NCI-H526 (cell line): ENCODE results near the gene RIN3.
"Not testable (repeated sequence)": the region's sequence is repeated elsewhere in the genome, so short reads cannot be mapped to it uniquely, and the experiment has no call there.

Source experiments
- DNase-seq, 2 experiments: peaks; one replicate each; lab custom pipeline; 2025; lab: John Stamatoyannopoulos, UW

RIN3 gene

DNA sequence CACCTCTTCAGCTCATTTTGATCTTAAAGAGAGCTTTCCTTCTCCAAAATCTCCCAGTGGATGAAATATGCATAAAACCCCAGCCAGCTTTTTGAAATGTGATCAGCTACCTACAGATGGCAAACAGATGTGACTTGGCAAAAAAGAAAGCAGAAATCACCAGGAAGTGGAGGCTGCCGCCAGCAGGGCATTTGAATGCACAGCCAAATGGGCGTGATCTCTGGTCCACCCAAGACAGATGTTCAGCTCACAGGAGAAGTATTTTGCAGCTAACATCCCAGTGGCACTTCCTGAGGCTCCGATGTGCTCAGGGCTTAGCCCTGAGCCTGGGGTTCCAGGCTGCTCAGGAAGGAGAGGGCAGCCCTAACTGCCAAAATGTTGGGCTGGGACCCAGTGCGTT is 156.6 kb downstream of the RIN3 start:
- no peak for DNase-seq

DNA sequence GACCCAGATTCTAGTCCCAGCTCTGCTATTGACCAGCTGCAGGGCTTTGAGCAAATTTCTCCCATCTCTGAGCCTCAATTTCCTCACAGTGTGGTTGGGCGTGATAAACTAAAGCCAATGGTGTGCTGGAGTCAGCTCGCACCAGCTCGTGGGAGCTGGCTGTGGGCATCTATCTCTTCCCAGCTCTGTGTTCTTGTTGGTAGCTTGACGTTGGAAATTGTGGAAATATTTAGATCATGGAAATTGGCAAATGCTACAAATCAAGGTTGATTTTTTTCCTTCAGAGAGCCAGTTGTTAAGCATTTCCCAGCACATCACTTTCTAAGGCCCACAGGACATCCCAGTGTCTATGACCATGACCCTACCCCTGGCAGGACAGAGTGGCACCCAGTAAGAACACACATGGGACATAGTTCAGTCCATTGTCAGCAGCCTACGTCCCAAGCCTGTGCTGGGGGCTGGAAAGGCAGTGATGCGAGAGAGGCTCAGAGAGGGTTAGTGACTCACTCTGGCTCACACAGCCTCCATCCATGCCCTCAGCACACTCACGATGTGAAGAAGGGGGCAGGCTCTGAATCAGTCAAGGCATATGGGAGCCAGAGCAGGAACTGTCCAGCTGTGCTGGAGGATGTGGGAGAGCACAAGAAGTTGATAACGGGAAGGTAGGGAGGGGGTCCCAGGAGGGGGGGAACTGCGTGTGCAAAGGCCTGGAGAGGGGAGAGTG is 157.2 kb downstream of the RIN3 start:
- DNase-seq = no peak

DNA sequence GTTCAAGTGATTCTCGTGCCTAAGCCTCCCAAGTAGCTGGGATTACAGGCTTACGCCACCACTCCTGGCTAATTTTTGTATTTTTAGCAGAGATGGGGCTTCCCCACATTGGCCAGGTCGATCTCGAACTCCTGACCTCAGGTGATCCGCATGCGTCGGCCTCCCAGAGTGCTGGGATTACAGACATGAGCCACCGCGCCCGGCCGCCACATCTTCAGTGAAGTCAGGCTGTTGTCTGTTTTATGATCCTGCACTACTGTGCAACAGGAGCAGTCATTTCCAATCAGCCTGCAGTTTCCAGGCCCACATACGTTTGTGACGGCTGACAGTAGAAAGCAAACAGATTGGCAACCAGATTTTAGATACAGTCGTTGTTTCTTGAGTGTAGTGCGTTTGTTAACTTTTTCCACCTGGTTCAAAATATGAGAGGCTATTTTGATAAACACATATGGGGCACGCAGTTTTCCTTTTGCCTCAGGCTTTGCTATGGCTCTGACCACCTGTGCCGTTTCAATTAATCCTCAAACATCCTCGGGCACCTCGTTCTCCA is 160.1 kb downstream of the RIN3 start:
- no peak for DNase-seq

DNA sequence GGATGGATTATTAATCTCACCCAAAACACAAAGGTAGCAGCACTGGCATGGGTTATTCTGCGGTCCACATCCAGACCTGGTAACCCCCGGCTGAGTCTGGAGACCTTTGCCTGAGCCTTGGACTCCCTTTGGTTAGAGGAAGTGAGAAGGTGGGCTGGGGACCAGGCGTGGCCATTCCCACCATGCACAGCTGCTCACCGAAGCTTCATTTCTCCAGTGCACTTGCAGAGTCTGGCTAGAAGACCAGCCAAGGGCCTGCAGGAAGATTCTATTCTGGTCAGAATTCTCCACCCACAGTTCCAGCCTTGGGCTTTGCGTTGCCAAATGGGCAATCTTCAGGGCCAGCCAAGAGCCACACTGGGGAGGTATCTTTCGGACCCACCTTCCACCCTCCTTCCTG is 161.8 kb downstream of the RIN3 start:
- DNase-seq = no peak

DNA sequence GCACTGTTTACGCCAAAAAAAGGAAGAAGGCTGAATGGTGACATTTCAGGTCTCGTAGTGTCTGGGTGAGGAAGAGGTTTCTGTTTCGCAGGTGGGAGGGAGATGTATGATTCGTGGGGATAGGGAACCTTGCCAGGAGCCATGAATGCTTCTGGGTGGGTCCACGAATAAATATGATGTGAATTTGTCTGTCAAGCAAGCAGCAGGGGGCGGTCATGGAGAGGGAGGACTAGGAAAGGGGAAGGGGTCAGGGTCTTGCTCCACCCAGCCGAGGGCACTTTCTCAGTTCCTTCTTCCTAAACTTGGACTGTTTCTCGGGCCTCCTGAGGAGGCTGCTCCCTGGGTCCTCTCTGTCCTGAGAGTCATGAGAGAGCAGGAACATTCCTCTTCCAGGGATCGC is 162.4 kb downstream of the RIN3 start:
- no peak for DNase-seq

DNA sequence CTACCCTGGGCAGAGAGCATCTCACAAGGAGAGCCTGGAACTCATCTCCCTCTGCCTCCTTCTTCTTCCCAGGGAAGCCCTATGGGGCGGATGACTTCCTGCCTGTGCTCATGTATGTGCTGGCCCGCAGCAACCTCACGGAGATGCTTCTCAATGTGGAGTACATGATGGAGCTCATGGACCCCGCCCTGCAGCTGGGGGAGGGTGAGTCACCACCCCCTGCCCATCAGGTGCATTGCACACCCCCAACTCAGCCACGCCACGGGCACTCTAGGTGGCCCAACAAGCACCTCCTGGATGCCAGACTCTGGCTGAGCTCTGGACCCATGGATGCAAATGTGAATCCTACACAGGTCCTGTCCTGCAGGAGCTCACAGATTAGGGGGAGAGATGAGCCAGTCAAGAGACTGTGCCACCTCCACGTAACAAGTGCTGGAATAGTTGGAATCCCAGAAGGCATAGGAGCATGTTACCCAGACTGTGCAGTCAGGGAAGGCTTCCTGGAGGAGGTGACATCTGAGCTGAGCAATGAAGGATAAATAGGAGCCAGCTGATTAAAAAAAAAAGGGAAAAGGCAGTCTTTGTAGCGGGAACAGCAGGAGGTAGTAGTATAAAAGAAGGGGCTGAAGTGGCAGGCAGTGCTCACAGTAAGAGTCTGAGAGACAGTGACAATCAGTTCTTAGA is 163.0 kb downstream of the RIN3 start:
- no peak for DNase-seq

DNA sequence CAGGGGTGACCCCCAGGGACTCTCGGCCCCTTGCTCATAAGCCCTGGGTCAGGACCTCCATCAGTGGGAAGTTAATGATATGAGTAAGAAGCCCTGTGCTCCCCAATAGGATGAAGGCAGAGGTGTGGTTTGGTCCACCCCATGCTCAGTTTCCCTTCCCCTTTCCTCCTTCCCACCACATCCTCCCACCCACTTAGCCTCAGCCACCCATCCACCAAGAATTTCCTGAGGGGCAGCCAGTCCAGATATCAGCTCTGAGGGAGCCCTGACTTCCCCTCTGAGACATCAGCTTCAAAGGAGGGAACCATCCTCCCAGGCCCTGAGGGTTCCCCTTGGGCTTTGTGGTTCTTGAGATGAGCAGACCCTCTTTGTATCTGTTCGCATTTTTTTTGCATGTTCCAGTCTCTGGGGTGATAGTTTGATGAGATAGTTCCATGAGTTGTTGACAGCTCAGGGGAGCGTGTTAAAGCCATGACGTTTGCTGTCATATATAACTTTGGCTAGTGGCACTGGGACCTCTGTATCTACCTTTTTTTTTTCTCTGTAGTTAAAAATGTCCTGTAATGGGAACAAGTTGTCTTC is 163.6 kb downstream of the RIN3 start:
- no peak for DNase-seq

DNA sequence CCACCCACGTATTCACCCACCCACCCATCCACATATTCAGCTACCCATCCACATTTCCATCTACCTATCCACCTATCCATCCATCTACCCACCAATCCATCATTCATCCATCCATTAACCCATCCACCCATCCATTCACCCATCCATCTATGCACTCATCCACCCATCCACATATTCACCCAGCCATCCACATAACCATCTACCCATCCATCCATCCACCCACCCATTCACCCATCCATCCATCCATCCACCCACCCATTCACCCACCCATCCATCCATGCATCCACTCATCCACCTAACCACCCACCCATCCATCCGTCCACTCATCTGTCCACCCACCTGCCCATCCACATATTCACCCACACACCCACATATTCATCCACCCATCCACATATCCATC is 164.4 kb downstream of the RIN3 start:
- DNase-seq = no peak

DNA sequence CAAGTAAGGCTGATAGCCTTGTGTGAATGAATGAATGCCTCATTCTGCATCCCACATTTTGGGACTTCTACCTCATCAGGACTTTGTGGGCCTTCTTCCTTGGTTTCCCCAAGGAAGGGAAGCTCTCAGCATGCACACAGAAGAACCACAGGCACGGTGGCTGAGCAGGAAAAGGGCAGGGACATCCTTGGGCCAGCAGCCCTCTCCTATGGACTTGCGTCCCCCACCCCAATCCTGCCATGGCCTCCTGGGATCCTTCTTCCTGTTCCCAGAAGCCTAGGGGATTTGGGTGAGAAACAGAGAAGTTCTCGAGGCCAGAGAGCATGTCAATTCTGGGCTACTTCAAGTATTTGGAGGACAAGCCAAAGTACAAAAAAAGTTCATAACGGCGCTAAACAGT is 165.2 kb downstream of the RIN3 start:
- no peak for DNase-seq

DNA sequence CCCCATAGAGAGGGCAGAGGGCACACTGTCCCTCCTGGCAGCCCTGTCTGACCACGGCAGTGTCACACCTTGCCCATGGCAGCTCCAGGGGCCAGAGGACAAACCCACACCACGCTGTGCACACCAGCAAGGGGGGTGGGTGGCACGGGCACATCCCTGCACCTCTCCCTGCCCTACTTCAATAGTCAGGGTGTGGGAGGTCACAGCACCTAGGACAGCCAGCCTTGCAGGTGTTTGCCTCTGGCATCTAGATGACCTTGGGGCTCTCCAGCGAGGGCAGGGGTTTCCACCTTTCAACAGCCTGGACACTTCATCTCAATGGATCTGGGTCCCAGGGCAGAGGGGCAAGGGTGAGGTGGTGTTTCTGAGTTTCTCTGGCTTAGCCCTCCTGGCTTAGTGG is 165.7 kb downstream of the RIN3 start:
- DNase-seq = no peak

DNA sequence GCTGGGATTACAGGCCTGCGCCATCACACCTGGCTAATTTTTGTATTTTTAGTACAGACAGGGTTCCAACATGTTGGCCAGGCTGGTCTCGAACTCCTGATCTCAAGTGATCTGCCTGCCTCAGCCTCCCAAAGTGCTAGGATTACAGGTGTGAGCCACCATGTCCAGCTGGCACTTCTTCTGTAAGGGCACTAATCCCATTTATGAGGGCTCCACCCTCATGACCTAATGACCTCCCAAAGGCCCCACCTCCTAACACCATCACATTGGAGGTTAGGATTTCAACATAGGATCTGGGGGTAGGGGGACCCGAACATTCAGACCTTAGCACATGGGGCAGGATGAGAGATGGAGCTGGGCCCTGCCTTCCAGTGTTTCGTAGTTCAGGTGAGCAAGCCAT is 166.7 kb downstream of the RIN3 start:
- DNase-seq = not testable (repeated sequence)

DNA sequence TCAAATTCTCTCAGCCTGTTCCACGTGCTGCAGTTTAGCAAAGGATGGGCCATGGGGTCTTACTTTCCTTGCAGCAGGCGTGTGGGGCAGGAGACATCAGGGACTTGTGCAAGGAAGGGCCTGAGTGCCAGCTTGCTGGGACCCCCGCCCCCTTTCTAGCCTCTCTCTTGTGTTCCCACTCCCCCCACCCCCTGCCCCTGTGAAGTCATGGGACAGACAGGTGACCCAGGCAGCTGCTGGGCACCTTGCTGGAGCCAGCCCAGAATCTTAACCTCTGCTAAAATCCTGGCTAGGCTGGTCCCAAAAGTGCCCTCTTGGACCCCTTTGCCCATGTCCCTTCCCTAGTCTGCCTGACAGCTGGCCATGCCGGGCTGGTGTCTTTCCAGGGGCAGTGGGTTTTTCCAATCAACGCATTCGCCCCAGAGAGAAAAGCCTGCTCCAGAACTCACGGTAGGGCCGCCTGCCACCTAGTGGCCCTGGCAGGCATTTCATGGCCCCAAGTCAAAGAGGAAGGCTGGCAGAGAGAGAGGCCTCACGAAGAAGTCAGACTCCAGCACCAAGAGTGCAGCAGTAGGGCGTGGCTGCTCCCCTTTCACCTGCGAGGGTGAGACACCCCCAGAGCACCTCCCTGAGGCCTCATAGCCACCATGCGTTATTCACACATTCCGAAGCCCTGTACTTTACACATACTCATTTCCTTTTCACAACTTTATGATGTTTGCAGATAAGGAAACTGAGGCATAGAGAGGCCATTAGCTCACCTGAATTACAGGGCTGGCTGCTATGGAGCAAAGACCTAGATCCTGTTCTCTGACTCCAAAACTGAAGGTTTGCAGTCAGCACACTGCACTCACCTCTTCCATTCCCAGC is 167.4 kb downstream of the RIN3 start:
- DNase-seq = peak; percentile 54 to 82

DNA sequence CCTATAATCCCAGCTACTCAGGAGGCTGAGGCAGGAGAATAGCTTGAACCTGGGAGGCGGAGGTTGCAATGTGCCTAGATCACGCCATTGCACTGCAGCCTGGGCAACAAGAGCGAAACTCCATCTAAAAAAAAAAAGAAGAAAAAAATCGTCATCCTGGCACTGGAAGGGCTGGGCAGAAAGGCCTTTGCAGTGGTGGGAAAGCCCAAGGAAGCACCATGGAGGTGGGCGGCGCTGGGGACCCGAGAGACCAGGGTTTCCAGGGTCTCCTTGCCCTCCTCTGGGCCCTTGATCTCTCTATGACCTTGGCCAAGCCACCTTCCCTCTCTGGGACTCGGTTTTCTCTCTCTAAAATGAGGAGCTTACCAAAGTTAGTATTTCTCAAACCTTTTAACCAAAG is 169.5 kb downstream of the RIN3 start:
- no peak for DNase-seq

DNA sequence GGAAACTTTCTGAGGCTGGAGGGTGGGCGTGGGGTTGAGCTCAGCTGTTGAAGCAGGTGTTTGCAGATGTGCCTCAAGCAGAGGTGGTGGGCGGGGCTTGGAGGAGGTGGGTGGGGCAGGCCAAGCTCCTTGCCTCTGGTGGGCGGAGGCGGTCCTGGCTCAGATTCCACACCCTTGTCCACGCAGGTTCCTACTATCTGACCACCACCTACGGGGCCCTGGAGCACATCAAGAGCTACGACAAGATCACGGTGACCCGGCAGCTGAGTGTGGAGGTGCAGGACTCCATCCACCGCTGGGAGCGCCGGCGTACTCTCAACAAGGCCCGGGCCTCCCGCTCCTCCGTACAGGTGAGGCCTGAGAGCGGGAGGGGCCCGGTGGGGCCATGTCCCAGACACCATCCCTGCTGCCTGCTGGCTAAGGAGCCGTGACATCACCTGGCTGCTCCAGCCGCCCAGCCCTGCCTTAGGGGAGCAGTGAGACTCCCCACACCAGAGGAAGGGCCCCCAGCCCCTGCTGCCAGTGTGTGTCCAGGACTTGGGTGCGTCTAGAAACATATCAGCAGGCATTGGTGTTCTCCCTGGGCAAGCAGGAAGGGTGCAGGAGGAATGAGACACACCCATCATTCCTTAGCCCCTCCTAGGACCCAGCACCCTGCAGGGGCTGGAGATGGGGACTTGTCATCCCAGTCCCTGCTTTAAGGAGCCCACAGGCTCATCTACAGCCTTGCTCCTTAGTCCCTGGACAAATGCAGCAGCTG is 171.4 kb downstream of the RIN3 start:
- DNase-seq = peak in 1 of 2 experiments; percentile 12

DNA sequence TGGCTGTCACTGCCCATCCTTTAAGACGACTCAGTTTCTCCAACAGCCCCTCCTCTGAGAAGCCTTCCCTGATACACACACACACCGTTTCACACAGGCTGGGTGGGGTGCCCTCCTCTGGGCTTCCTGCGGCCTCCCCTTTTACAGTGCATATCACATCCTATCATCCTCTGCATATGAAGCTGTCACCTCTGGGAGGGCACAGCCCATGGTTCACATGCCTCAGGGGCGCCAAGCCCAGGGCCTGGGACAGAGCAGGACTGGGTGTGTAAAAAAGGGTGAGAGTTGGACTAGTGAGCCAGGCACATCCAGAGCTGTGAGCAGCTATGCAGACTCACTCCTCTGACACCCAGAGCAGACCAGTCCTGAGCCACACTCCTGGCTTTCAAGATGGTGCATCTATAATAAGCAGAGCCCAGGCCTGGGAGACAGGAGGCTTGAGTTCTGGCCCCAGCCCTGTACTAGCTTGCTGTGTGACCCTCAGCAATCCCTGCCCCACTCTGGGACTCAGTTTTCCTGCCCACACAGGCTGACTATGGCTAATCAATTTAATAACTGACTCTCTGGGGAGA is 172.3 kb downstream of the RIN3 start:
- no peak for DNase-seq

DNA sequence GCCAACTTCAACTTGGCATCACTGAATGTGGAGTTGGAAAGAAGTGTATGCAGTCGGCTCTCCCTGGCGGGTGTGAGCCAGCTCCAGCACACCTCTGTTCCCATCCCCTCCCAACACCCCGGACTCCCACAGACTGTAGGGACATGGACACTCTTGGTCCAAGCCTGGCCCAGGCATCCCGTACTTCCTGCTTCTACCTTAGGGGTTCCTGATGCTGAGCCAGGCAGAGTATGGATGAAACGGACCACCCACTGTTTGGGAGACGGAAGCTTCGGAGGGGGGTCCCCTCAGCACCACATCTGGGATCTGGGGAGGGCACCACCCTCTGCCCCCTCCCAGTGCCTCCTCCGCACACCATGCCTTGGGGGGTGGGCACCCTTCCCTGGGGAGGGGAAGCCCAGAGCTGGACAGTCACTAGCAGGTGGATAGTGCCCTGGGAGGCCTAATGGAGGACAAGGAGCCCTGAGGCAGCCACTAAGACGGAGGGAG is 172.9 kb downstream of the RIN3 start:
- no peak for DNase-seq

DNA sequence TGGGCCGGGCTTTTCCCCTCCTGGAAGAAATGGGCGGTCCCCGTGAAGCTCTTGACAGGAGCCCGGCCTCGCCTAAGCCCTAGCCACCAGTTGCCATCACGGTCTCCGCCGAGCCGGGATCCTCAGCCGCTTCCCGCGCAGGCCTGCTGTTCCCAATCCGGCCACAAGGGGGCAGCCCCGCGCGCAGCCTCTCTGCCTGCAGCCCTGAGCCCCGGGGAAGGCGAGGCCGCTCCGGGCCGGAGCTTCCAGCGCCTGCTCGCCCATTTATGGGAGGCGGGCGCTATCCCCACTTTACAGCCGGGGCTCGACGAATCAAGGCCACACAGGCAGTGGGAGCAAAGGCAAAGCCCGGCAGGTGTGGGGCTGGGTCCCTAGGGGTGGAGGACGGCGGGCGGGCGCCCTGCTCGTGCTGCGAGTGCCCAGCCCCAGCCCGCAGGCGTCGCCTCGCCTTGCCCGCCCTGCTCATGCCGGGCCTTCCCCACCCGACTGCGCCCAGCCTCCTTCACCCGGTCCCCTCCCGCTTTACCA is 173.4 kb downstream of the RIN3 start:
- peak; percentile 30 to 85 for DNase-seq

DNA sequence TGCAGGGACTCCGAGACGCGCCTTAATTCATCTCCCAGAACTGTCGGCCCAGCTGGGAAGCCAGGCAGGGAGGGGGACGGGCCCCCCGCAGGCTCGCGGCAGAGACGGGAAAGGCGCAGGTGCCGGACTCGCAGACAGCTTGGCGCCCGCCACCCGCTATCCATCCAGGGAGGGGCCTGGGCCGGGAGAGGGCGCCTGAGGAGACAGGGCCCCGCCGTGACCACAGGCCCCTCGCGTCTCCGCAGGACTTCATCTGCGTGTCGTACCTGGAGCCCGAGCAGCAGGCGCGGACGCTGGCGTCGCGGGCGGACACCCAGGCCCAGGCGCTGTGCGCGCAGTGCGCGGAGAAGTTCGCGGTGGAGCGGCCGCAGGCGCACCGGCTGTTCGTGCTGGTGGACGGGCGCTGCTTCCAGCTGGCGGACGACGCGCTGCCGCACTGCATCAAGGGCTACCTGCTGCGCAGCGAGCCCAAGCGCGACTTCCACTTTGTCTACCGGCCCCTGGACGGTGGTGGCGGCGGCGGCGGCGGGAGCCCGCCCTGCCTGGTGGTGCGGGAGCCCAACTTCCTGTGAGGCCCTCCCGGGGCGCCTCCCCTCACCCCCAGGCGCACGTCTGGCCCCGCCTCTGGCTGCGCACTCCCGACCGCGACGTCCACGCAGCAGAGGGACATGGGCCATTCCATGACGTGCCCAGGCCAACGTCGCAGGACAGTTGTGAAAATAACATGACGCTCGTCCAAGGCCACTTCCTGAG is 174.3 kb downstream of the RIN3 start:
- peak; percentile 38 to 87 for DNase-seq

DNA sequence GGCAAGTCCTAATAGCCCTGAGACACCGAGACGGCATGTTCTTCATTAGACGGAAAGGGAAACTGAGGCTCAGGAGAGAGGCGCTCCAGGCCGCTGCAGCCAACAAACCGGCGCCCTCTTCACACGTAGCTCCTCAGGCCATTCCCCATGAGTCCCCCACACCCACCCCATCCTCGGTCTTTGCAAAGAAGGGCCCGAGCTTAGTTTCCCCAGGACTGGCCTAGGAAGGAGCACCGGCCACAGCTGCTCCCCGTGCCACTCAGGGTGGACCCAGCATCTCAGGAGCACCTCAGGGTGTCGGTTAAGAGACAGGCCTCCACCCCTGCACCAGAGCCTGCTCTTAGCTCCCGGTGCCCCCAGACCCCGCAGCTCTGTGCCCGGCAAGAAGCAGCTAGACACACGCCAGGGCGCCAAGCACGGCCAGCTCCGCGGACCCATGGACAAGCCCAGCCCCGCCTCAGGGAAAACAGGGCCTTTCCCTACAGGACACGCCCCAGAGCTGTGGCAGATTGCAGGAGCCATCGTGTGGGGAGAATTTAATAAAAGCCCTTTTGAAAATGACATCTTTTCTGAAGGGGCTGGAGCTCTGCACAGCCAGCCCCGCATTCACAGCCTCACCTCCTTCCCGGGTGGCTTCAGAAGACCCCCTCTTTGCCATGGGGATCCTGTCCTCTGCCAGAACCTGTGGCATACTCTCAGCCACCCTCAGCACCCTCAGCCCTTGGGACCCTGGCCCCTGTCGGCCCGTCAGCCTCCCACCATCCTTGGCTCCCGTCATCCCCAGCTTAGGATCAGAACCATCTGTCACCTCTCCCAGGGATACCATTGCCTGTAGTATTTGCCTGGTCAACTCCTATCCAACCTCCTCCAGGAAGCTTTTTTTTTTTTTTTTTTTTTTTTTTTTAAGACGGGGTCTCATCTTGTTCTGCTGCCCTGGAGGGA is 175.1 kb downstream of the RIN3 start:
- DNase-seq = peak in 1 of 2 experiments; percentile 48
